Left kidney (tissue), 2 donors: ENCODE data around the gene POM121C. TPM values are rescaled to one million over a fixed set of nuclear protein-coding genes. Genes with fewer than 3 reads are reported as not detected.
"Not testable (repeated sequence)": the region's sequence is repeated elsewhere in the genome, so short reads cannot be mapped to it uniquely, and the experiment has no call there.

Experiments
- DNase-seq: peaks from one replicate; pipeline ENCODE4 v3.0.0-alpha.2; 2013
- polyA plus RNA-seq: library from polyadenylated mRNA; unstranded; fragments of 120-200 nt; gene quantifications from one replicate; pipeline ENCODE4 v1.2.1, GENCODE V29; 2013; ENCODE audit not compliant: insufficient read length

Gene POM121C
- polyA plus RNA-seq, 1 donor, result 85.4 TPM

DNA sequence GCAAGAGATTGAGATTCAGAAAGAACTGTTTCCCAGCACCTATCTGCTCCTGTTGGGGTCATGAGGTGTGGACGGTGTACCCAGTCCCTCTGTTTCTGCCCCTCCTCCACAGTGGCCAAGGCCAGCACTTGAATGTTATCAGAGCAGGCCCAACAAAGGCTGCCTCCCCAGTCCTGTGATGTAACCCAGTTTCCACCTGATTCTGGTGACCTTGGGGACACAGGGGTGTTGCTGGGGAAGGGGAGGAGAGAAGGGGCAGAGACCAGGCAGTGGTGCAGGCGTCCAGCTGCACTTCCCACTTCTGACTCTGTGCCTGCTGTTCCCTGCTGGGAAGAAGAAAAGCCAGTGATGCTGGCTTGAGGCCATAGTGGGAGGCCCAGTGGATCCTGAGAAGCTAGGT lies 88.2 kb downstream of the POM121C start:
- DNase-seq, result not testable (repeated sequence)

- DNase-seq, result not testable (repeated sequence)
Observed at GRCh38 chr7:75395329-75395728, 90.8 kb downstream of the POM121C start, which contains the start of gene TRIM73. TRIM73 (plus strand) TSS chr7:75395629; CDS start chr7:75398934, 3,305 bp downstream.

DNA sequence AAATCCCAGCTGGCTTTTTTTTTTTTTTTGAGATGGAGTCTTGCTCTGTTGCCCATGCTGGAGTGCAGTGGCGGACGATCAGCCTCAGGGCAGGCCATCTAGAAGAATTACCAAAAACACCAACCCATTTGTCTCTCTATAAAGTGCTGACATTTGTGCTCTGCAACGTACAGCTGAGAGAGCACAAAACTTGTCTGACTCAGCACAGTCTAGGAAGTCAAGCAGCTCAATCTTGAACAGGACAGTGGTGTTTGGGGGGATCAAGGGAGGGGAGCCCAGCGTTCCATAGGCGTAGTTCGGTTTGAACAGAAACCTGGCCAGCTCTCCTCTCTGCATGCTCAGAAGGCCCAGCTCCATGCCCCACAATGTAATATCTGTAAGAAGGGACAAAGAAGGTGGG lies 92.9 kb downstream of the POM121C start:
- DNase-seq, result not testable (repeated sequence)

- not testable (repeated sequence) for DNase-seq
Observed at GRCh38 chr7:75374519-75375317, 111.4 kb downstream of the POM121C start.

DNA sequence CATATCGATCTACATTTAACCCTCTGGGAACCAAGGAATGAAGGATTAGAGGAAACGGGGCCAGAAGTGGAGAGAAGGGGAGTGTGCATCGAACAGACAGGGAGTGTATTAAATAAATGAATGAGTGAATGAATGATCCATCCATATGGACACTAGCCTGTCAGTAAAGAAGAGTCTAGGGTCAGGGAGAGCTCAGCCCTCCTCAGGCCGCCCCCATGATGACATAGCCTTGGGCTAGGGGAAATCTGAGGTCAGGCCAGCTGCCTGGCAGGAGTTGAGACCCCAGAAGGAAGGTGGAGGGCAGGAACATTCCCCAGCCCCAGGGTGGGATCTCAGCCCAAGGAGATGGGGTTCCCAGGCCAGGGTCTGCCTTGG lies 112.0 kb downstream of the POM121C start:
- not testable (repeated sequence) for DNase-seq

- DNase-seq, result not testable (repeated sequence)
Observed at GRCh38 chr7:75367313-75367712, 118.8 kb downstream of the POM121C start.

Other genes starting within 250 kb of the POM121C start
- gene TRIM73, start 90.7 kb downstream of the POM121C start, polyA plus RNA-seq, result 7.6 TPM
- gene SPDYE5, start 6.0 kb upstream of the POM121C start, polyA plus RNA-seq, result 7.3 TPM